OCI-LY3 (cell line): ENCODE measurements around the gene INSIG2.

Source experiments
- EZH2phosphoT487 ChIP-seq: fragments of 200-600 bp; shearing (Covaris generic); IDR thresholded peaks from 2 replicates; pipeline ENCODE4 v1.6.1; 2018; ENCODE audit warnings: antibody characterized with exemption, mixed run types, low read depth
- TF ChIP-seq, protein P1 (sequence below): fragments of 200-600, 300-600 bp; sonication (generic); IDR thresholded peaks from 2 replicates; pipeline ENCODE4 v1.5.1; 2014; ENCODE audit warnings: antibody characterized with exemption, low read length, low read depth

DNA sequence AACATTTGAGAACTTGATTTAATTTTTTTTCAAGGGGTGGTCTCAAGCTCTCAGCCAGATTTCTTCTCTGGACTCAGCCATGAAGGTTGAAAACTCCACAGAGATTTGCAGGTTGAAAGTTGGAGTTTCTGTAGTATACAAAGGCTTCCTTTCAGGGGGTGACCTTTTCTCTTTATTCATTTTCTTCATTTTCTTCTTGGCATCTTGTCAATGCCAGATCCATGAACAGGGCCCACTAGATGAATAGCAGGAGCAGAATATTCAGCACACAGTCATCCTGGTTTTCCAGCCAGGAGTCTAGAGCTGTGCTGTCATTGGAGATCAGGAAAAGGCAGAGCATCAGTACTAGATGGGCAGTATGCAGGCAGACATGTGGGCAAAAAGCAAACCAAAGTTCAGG lies 62.0 kb downstream of the INSIG2 start:
- TF ChIP-seq, protein P1, sequence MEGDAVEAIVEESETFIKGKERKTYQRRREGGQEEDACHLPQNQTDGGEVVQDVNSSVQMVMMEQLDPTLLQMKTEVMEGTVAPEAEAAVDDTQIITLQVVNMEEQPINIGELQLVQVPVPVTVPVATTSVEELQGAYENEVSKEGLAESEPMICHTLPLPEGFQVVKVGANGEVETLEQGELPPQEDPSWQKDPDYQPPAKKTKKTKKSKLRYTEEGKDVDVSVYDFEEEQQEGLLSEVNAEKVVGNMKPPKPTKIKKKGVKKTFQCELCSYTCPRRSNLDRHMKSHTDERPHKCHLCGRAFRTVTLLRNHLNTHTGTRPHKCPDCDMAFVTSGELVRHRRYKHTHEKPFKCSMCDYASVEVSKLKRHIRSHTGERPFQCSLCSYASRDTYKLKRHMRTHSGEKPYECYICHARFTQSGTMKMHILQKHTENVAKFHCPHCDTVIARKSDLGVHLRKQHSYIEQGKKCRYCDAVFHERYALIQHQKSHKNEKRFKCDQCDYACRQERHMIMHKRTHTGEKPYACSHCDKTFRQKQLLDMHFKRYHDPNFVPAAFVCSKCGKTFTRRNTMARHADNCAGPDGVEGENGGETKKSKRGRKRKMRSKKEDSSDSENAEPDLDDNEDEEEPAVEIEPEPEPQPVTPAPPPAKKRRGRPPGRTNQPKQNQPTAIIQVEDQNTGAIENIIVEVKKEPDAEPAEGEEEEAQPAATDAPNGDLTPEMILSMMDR, result no peak
- no peak for TF ChIP-seq EZH2phosphoT487
